NAMALWA (cell line): ENCODE measurements around the gene ARHGAP42.
A peak's percentile ranks its signal among the peaks of the same experiment; 100 is the strongest.
"Not testable (repeated sequence)": the region's sequence is repeated elsewhere in the genome, so short reads cannot be mapped to it uniquely, and the experiment has no call there.

ENCODE experiments used
- DNase-seq: peaks from one replicate; pipeline ENCODE4 v3.0.0-alpha.2; 2015; ENCODE audit warnings: low spot score

ARHGAP42 gene

DNA sequence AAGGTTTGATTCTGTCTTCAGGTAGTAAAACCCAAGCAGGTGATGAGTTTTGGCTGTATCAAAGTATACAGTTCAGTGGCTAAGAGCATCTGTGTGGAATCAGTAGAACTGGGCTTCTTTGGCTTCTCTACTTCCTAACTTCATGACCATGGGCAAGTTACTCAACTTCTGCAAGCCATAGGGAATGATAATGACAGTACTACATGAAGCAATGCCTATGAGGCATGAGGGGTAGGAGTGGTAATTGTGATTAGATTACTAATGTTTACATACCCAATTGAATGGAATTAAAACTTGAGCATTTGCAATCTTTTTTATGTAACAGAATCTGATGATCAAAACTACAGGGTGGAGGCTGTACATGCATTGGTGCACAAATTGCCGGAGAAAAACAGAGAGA lies 278.3 kb downstream of the ARHGAP42 start:
- no peak for DNase-seq

DNA sequence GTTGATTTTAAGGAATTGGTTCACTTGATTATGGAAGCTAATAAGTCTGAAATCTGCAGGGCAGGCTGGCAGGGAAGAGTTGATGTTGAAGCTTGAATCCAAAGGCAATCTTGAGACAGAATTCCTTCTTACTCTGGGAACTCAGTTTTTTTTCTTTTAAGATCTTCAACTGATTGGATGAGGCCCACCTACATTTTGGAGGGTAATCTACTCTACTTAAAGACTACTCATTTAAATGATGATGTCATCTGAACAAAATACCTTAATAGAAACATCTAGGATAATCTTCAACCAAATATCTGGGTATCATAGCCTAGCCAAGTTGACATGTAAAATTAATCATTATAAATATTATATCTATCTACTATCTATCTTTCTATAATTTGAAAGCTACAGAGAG lies 279.3 kb downstream of the ARHGAP42 start:
- DNase-seq: no peak

- DNase-seq: no peak
Observed at GRCh38 chr11:100969008-100969407, 281.9 kb downstream of the ARHGAP42 start.

GRCh38 chr11:100970283-100971164 lies 283.4 kb downstream of the ARHGAP42 start:
- no peak for DNase-seq

- DNase-seq: no peak
Observed at GRCh38 chr11:100972046-100972445, 285.0 kb downstream of the ARHGAP42 start.

- no peak for DNase-seq
Observed at GRCh38 chr11:100978442-100978841, 291.4 kb downstream of the ARHGAP42 start.

GRCh38 chr11:100978939-100979338 lies 291.9 kb downstream of the ARHGAP42 start:
- DNase-seq: no peak

DNA sequence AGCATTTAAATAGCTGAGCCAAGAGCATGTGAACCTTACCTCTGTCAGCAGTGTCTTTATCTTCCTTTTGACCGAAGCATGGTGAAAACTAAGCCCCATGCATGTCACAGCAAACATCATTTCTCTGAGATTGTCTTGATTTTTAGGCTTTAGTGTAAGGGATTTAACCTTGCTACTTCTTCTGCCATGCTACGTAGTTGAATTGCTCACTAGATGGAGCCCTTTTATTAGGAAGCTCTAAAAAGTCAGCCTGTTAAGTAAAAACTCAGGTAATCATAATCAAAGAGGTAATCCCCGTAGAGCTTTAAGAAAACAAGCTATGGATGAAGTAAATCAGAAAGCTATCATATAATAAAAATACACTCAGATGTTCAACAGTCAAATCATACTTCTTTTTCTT lies 293.1 kb downstream of the ARHGAP42 start:
- peak; percentile 31 for DNase-seq

GRCh38 chr11:100981196-100981824 lies 294.2 kb downstream of the ARHGAP42 start:
- no peak for DNase-seq

DNA sequence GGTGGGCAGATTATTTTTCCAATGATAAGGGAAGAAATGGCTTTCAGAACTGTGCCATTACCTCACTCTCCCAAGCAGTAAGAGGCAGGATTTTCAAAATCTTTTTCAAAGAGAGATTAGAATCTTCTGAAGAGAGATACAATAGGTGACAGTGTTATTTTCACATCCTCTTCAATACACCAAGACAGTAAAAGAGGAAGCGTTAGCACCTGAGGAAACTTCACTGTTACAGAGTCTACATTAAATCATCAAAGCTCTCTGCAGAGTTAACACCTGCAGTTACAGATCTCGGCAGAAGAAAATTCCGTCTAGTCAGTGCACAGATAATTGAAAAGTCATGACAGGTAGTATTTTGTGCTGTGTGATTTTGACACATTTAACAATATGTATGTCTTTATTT lies 297.6 kb downstream of the ARHGAP42 start:
- DNase-seq: peak; percentile 16

DNA sequence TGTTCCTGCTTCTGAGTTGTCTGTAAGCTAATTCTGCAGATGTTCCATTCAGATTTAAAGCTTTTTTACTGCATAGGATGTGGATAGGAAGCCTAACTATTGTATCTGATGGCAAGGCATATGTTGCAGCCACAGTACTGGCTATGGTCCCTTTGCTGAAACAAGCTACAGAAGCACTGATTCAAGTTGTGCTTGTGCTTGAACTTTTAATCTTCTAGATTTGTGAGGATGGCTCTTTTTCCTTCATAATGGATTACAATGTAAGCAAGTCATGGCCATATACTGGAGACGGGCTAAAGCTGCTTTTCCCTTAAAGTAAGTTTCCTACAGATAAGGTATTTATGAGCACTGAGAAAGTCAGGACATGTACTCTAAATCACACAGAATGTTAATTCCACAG lies 303.8 kb downstream of the ARHGAP42 start:
- DNase-seq: no peak

- no peak for DNase-seq
Observed at GRCh38 chr11:100991541-100991940, 304.5 kb downstream of the ARHGAP42 start.

DNA sequence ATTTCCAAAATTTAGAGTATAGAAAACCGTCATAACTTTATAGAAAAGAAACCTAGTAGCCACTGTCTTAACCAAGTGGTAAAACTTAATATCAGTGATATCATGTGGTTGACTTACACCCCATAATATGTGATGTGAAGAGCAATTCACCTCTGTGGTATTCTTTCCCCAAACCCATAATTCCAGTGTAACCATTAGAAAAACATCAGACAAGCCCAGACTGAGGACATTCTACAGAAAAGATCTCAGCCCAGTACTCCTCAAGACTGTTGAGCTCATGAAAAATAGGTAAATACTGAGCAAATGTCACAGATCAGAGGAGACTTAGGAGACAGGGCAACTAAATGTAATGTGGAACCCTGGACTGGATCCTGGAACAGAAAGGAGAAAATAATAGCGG lies 307.9 kb downstream of the ARHGAP42 start:
- DNase-seq: no peak

DNA sequence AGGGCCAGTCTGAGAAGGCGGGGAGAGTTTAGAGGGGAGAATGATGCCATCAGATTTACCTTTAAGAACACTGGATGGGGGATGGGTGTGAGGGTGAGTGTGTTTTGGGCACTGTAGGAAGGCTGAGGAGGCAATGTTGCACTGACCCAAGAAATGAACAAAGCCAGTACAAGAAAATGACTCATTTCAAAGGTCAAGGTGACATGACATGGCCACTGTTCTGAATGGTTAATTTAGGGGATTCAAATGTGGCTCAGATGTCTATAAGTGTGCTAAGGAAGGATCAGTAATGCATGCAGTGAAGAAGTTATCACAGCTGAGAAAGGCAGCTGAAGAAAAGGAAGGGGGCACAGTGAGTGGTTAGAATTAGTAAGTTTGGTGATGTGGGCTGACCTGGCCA lies 312.7 kb downstream of the ARHGAP42 start:
- no peak for DNase-seq

- peak; percentile 45 for DNase-seq
Observed at GRCh38 chr11:101003468-101003867, 316.4 kb downstream of the ARHGAP42 start.

- peak; percentile 8 for DNase-seq
Observed at GRCh38 chr11:101008961-101009689, 322.0 kb downstream of the ARHGAP42 start.

DNA sequence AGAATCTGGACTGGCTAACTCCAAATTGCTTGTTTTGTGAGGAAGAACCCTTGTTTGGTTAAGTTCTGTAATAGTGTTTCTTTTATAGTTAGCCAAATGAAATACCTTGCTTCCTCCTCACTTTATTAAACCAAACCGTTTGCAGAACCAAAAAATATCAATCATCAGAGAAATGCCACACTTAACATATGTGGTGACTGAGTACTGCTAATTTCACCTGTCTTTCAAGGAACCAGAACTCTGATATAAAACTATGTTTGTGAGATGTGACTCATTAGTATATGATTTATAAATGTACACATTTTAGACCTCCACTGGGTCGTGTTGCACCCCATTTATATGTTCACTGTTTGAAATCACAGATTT lies 322.6 kb downstream of the ARHGAP42 start:
- DNase-seq: no peak

GRCh38 chr11:101010899-101011298 lies 323.8 kb downstream of the ARHGAP42 start:
- DNase-seq: no peak

GRCh38 chr11:101011881-101012280 lies 324.8 kb downstream of the ARHGAP42 start:
- no peak for DNase-seq

DNA sequence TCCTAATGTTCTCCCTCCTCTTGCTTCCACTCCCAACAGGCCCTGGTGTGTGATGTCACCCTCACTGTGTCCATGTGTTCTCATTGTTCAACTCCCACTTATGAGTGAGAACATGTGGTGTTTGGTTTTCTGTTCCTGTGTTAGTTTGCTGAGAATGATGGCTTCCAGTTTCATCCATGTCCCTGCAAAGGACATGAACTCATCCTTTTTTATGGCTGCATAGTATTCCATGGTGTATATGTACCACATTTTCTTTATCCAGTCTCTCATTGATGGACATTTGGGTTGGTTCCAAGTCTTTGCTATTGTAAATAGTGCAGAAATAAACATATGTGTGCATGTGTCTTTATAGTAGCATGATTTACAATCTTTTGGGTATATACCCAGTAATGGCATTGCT lies 326.6 kb downstream of the ARHGAP42 start:
- not testable (repeated sequence) for DNase-seq

DNA sequence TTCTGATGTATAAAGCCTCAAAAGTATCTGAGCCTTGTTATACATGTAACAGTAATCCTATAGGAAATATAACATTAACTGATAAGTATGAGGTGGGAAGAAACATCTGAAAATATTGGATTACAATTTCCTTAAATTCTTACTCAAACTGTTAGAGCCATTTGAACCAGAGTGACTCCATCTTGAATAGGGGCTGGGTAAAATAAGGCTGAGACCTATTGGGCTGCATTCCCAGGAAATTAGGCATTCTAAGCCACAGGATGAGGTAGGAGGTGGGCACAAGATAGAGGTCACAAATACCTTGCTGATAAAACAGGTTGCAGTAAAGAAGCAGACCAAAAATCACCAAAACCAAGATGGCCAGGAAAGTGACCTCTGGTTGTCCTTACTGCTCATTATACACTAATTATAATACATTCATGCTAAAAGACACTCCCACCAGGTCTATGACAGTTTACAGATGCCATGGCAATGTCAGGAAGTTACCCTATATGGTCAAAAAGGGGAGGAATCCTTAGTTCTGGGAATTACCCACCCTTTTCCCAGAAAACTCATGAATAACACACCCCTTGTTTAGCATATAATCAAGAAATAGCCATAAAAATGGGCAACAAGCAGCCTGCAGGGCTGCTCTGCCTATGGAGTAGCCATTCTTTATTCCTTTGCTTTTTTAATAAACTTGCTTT lies 327.7 kb downstream of the ARHGAP42 start:
- DNase-seq: no peak

GRCh38 chr11:101019870-101020269 lies 332.8 kb downstream of the ARHGAP42 start:
- no peak for DNase-seq
